ENCODE results near the gene BICC1. TPM values are rescaled to one million over a fixed set of nuclear protein-coding genes. Genes with fewer than 3 reads are reported as not detected.
"Not testable (repeated sequence)": the region's sequence is repeated elsewhere in the genome, so short reads cannot be mapped to it uniquely, and the experiment has no call there.

BICC1 gene
- polyA plus RNA-seq, 4 donors: 72.5 to 84.9 (median 79.7) TPM

- no peak for DNase-seq (ENCODE audit: low read depth in 4 of 4, low spot score in 2 of 4)
These were observed 77.6 kb downstream of the BICC1 start for GRCh38 chr10:58590152-58590840.

GRCh38 chr10:58590924-58591323, 78.3 kb downstream of the BICC1 start:
- DNase-seq (ENCODE audit: low read depth in 4 of 4, low spot score in 2 of 4): no peak

- no peak for DNase-seq (ENCODE audit: low read depth in 4 of 4, low spot score in 2 of 4)
These were observed 80.3 kb downstream of the BICC1 start for GRCh38 chr10:58593008-58593407.

- not testable (repeated sequence) for DNase-seq (ENCODE audit: low read depth in 4 of 4, low spot score in 2 of 4)
These were observed 84.5 kb downstream of the BICC1 start for GRCh38 chr10:58597211-58597610.

- no peak for DNase-seq (ENCODE audit: low read depth in 4 of 4, low spot score in 2 of 4)
These were observed 87.4 kb downstream of the BICC1 start for GRCh38 chr10:58599927-58600553.

- no peak for DNase-seq (ENCODE audit: low read depth in 4 of 4, low spot score in 2 of 4)
These were observed 95.7 kb downstream of the BICC1 start for GRCh38 chr10:58608351-58608750.

GRCh38 chr10:58608826-58609531, 96.3 kb downstream of the BICC1 start:
- no peak for DNase-seq (ENCODE audit: low read depth in 4 of 4, low spot score in 2 of 4)

- DNase-seq (ENCODE audit: low read depth in 4 of 4, low spot score in 2 of 4): no peak
These were observed 97.0 kb downstream of the BICC1 start for GRCh38 chr10:58609532-58610150.

- no peak for DNase-seq (ENCODE audit: low read depth in 4 of 4, low spot score in 2 of 4)
These were observed 102.7 kb downstream of the BICC1 start for GRCh38 chr10:58615237-58615935.

- no peak for DNase-seq (ENCODE audit: low read depth in 4 of 4, low spot score in 2 of 4)
These were observed 105.5 kb downstream of the BICC1 start for GRCh38 chr10:58618158-58618676.

- DNase-seq (ENCODE audit: low read depth in 4 of 4, low spot score in 2 of 4): no peak
These were observed 108.9 kb downstream of the BICC1 start for GRCh38 chr10:58621379-58622077.

GRCh38 chr10:58622246-58622645, 109.6 kb downstream of the BICC1 start:
- no peak for DNase-seq (ENCODE audit: low read depth in 4 of 4, low spot score in 2 of 4)

GRCh38 chr10:58625070-58625469, 112.4 kb downstream of the BICC1 start:
- DNase-seq (ENCODE audit: low read depth in 4 of 4, low spot score in 2 of 4): no peak

- no peak for DNase-seq (ENCODE audit: low read depth in 4 of 4, low spot score in 2 of 4)
These were observed 114.7 kb downstream of the BICC1 start for GRCh38 chr10:58627392-58627791.

GRCh38 chr10:58631715-58632114, 119.0 kb downstream of the BICC1 start:
- no peak for DNase-seq (ENCODE audit: low read depth in 4 of 4, low spot score in 2 of 4)

GRCh38 chr10:58632216-58632615, 119.5 kb downstream of the BICC1 start:
- no peak for DNase-seq (ENCODE audit: low read depth in 4 of 4, low spot score in 2 of 4)

GRCh38 chr10:58637352-58637751, 124.7 kb downstream of the BICC1 start:
- DNase-seq (ENCODE audit: low read depth in 4 of 4, low spot score in 2 of 4): no peak

GRCh38 chr10:58638388-58638787, 125.7 kb downstream of the BICC1 start:
- no peak for DNase-seq (ENCODE audit: low read depth in 4 of 4, low spot score in 2 of 4)

GRCh38 chr10:58641095-58641531, 128.4 kb downstream of the BICC1 start:
- no peak for DNase-seq (ENCODE audit: low read depth in 4 of 4, low spot score in 2 of 4)

GRCh38 chr10:58641708-58642107, 129.0 kb downstream of the BICC1 start:
- no peak for DNase-seq (ENCODE audit: low read depth in 4 of 4, low spot score in 2 of 4)
